ENCODE results near the gene PNKD.

DNA sequence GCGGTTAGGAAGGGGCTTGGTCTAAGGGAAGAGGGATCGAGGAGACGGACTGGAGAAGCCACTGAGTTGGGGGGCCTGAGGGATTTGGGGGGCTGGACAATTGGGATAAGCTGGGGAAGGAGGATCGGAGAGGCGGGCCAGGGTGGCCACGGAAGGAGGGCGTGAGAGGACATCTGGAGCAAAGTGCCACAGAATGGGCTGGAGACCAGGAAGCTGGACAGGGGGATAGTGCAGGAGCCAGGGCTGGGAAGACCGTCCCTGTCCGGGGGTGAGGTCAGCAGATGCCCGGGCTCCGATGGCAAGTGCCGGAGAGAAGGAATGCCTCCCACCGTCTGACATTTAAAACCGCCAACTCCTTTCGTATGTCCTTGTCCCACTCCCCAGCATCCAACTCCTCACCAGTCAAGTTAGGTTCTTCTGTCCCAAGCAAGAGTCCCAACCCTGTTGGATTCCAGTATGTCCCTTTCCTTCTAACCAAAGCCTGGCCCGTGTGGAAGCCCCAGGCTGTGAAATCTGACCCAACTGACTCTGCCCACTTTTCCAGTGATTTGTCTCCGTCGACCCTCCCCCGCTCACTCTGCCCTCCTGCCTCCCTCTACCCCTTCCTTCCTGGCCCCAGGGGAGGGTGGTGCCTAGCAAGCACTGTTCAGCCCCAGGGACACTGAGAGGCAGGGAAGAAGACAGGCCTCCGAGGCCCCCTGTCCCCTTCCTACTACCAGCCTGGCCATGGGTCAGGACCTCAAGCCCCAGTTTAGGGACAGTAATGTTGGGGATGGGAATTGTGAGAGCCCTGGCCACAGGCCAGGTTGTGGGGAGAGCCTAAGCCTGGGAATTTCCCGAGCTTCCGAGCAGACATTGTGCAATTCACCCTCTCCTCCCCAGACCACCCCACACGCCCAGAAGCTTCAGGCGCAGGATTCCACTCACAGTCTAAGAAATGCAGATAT is 53.5 kb downstream of the PNKD start:
- TF ChIP-seq POLR2A (IDR thresholded peaks at IDR 0.05), result no peak
- TF ChIP-seq, protein P1, sequence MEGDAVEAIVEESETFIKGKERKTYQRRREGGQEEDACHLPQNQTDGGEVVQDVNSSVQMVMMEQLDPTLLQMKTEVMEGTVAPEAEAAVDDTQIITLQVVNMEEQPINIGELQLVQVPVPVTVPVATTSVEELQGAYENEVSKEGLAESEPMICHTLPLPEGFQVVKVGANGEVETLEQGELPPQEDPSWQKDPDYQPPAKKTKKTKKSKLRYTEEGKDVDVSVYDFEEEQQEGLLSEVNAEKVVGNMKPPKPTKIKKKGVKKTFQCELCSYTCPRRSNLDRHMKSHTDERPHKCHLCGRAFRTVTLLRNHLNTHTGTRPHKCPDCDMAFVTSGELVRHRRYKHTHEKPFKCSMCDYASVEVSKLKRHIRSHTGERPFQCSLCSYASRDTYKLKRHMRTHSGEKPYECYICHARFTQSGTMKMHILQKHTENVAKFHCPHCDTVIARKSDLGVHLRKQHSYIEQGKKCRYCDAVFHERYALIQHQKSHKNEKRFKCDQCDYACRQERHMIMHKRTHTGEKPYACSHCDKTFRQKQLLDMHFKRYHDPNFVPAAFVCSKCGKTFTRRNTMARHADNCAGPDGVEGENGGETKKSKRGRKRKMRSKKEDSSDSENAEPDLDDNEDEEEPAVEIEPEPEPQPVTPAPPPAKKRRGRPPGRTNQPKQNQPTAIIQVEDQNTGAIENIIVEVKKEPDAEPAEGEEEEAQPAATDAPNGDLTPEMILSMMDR (IDR thresholded peaks at IDR 0.05 in 4 of 5, conservative IDR thresholded peaks at IDR 0.05 in 1 of 5), result no peak
